Heart right ventricle (tissue), 16 donors: ENCODE results near the gene NEK7. TPM values are rescaled to one million over a fixed set of nuclear protein-coding genes. Genes with fewer than 3 reads are reported as not detected.
A peak's percentile ranks its signal among the peaks of the same experiment; 100 is the strongest.

Source experiments
- ATAC-seq, 8 donors: fragments of 200-7000 bp; cut with Tn5 transposase; one replicate each; pipeline ENCODE4 v1.9.1; 2020; ENCODE audit warnings: mild to moderate bottlenecking in 8 of 8, moderate library complexity in 8 of 8, moderate number of reproducible peaks in 1 of 8
- DNase-seq, 2 donors: peaks; one replicate each; pipeline ENCODE4 v3.0.0-alpha.2; 2020
- H3K27ac ChIP-seq, 10 donors: fragments of 200-600 bp; sonication (generic) in 2 of 10; one replicate each; pipeline versions ENCODE4 v1.5.0 to v1.8.0; 2020 to 2022; ENCODE audit warnings: mild to moderate bottlenecking in 3 of 10
- H3K27me3 ChIP-seq, 7 donors: fragments of 200-600 bp; one replicate each; pipeline ENCODE4 v1.8.0; 2021 to 2022; ENCODE audit warnings: mild to moderate bottlenecking in 2 of 7
- H3K36me3 ChIP-seq, 9 donors: fragments of 200-600 bp; sonication (generic) in 1 of 9; one replicate each; pipeline versions ENCODE4 v1.5.0 to v1.8.0; 2020 to 2022; ENCODE audit warnings: mild to moderate bottlenecking in 2 of 9
- H3K4me1 ChIP-seq, 9 donors: fragments of 200-600 bp; sonication (generic) in 1 of 9; one replicate each; pipeline versions ENCODE4 v1.5.0 to v1.8.0; 2020 to 2022; ENCODE audit warnings: mild to moderate bottlenecking in 4 of 9
- H3K4me3 ChIP-seq, 10 donors: fragments of 200-600 bp; sonication (generic) in 2 of 10; one replicate each; pipeline versions ENCODE4 v1.5.0 to v1.8.0; 2020 to 2022; ENCODE audit warnings: mild to moderate bottlenecking in 7 of 10, moderate library complexity in 2 of 10
- H3K9me3 ChIP-seq, 11 donors: fragments of 200-600 bp in 10 of 11; sonication (generic) in 2 of 11; one replicate each; pipeline versions ENCODE4 v1.5.0 to v1.8.0; 2013 to 2022; ENCODE audit warnings: mild to moderate bottlenecking in 2 of 11, control low read depth in 1 of 11, moderate library complexity in 1 of 11
- CTCF ChIP-seq, 9 donors: fragments of 200-600 bp; sonication (generic) in 2 of 9; IDR thresholded peaks; one replicate each; pipeline versions ENCODE4 v1.5.0 to v1.8.0; 2021 to 2022; ENCODE audit warnings: antibody characterized with exemption in 9 of 9, mild to moderate bottlenecking in 5 of 9, moderate library complexity in 1 of 9
- WGBS, 2 donors: extraction: QIAGEN DNeasy Blood & Tissue Kit; methylation state at CpG; one replicate each; pipeline ENCODE4 v1.1.7; 2013; ENCODE audit warnings: inconsistent platforms in 1 of 2; 5-methylcytosine and 5-hydroxymethylcytosine counted together
- intact Hi-C, 10 donors: fragments of 100-400 bp; cut with DNase I; formaldehyde crosslinking; loops; one replicate each; pipeline versions ENCODE4 v1.11.1 to v1.14.2; 2022
- polyA plus RNA-seq, 2 donors: library from polyadenylated mRNA; stranded (reverse); fragments of 200-250 nt; gene quantifications; one replicate each; pipeline ENCODE4 v1.2.3, GENCODE V29; 2013
- total RNA-seq, 10 donors: library from RNA; stranded (reverse); fragmentation: NEBNext Ultra II Directional in 3 of 10; extraction: Animal tissue kit (Norgen Biotek cat#: 25700) in 3 of 10; gene quantifications; one replicate each; pipeline versions ENCODE4 v1.2.1 to v1.2.4, GENCODE V29; 2021 to 2023
- donor health status: Arrhythmogenic right ventricular cardiomyopathy.
- donor health status: ischemic (EF 13 %, LVEDD 7.1; RV severe dilation, severe dysfunction).
- donor health status: healthy with polysubstance abuse.
- donor health status: DM: no; HTN: yes; CAD: no.
- donor health status: DM: no; HTN: no; CAD: no.
- donor health status: ischemic (EF 25% LVEDD 6.9; RV normal size, moderate dysfunction).
- donor health status: ischemic (EF 25% LVEDD 5.7; RV mildly dilated, moderate dysfunction).
- donor health status: healthy.
- donor health status: DM: yes; HTN: yes; CAD: no.
- donor health status: Ischemic cardiomyopathy.
- donor health status: ischemic (EF 35%, LVEDD 5.7; RV mildly dilated, moderate dysfunction).
- donor health status: nonischemic (EF 11% LVEDD 7.7; RV severe dilation, severe dysfunction).
- donor health status: DM: yes; HTN: yes; CAD: no.
- donor health status: PGD.
- donor health status: ischemic (EF 29% LVEDD 5.4; RV normal size, mild dysfunction).
- donor health status: nonischemic (EF 23%, LVEDD 6.1; RV moderate dilation, normal function).

The NEK7 gene
- total and polyA plus RNA-seq, 12 donors = 57.3 to 279 (median 207) TPM

DNA sequence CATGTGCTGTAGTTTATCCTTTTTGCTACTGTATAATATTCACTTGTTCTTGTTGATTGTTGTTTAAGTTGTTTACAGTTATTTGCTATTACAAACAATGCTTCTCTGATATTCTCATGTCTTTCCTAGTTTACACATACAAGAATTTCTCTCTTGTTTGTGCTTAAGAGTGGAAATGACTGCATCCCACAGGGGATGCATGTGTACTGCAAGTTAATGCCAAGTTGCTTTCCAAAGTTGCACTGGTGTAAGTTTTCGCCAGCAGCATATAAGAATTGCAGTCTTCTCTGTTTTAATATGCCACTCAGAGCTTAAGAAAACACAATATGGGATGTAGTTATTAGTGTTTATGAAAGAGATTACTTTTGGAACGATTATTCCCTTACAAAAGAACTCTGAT, 97.7 kb downstream of the NEK7 start:
- TF ChIP-seq CTCF (IDR thresholded peaks at IDR 0.05) = peak in 3 of 9 donors; percentile 14 to 30 (median 20)
- peak overlapping the region in 7 of 10 donors; percentile 15 to 55 (median 27) for H3K27ac ChIP-seq
- 71 to 75% methylated on average over 2 of the region's 2 CpGs for WGBS, 2 donors

GRCh38 chr1:198254948-198255347, 98.2 kb downstream of the NEK7 start:
- no peaks in the 10 kb centered on the region for H3K27me3 ChIP-seq
- H3K4me3 ChIP-seq = no peak overlapping the region
- peaks cover 3 to 51% (median 46%) of the 10 kb centered on the region in 9 donors for H3K4me1 ChIP-seq
- no peak for TF ChIP-seq CTCF (IDR thresholded peaks at IDR 0.05)
- WGBS, 2 donors = 33 to 55% methylated on average over 1 of the region's 1 CpG
- no peaks in the 10 kb centered on the region for H3K36me3 ChIP-seq
- no peak for DNase-seq
- H3K9me3 ChIP-seq = peaks cover 0 to 3% (median 0%) of the 10 kb centered on the region in 11 donors
- intact Hi-C loops = no loop called here
- peak in 2 of 8 donors; percentile 47 to 71 for ATAC-seq
- peak overlapping the region in 7 of 10 donors; percentile 15 to 55 (median 27) for H3K27ac ChIP-seq

More for the DNA sequence above, 97.7 kb downstream of the NEK7 start:
- Histone ChIP-seq H3K4me3 (no peak overlapping the region), H3K4me1 (peaks cover 3 to 47% (median 42%) of the 10 kb centered on the region in 9 donors), H3K9me3 (peaks cover 0 to 5% (median 0%) of the 10 kb centered on the region in 11 donors), H3K36me3 (no peaks in the 10 kb centered on the region), H3K27me3 (no peaks in the 10 kb centered on the region)
- intact Hi-C loops = no loop called here
- peak in 3 of 8 donors; percentile 49 to 58 (median 55) for ATAC-seq
- DNase-seq = no peak

- intact Hi-C loops = no loop called here
- ATAC-seq (no peak), DNase-seq (no peak)
- Histone ChIP-seq H3K9me3 (no peaks in the 10 kb centered on the region), H3K4me3 (no peak overlapping the region), H3K27ac (peak overlapping the region in 3 of 10 donors; percentile 15 to 55 (median 41)), H3K36me3 (no peaks in the 10 kb centered on the region), H3K4me1 (peaks cover 3 to 59% (median 54%) of the 10 kb centered on the region in 9 donors), H3K27me3 (no peaks in the 10 kb centered on the region)
- 97 to 100% methylated on average over 1 of the region's 1 CpG for WGBS, 2 donors
- no peak for TF ChIP-seq CTCF (IDR thresholded peaks at IDR 0.05)
These were observed 99.0 kb downstream of the NEK7 start for GRCh38 chr1:198255784-198256183.

GRCh38 chr1:198258491-198258890, 101.7 kb downstream of the NEK7 start:
- Histone ChIP-seq H3K27ac (peak overlapping the region in 4 of 10 donors; percentile 2 to 42 (median 10)), H3K9me3 (no peaks in the 10 kb centered on the region), H3K27me3 (no peaks in the 10 kb centered on the region), H3K36me3 (no peaks in the 10 kb centered on the region), H3K4me1 (peaks cover 3 to 61% (median 52%) of the 10 kb centered on the region in 9 donors), H3K4me3 (no peak overlapping the region)
- intact Hi-C loops = no loop called here
- DNase-seq (no peak), ATAC-seq (no peak)
- no peak for TF ChIP-seq CTCF (IDR thresholded peaks at IDR 0.05)
